Mesendoderm (in vitro differentiated cells): ENCODE data around the gene LSM6.

Experiments used
- DNase-seq: peaks from one replicate; pipeline ENCODE4 v3.0.0; 2013
- H2AK5ac ChIP-seq: 2 replicates; pipeline ENCODE4 v1.6.1; 2013; ENCODE audit warnings: low read length, inconsistent platforms
- H2BK120ac ChIP-seq: 2 replicates; pipeline ENCODE4 v1.6.1; 2013; ENCODE audit warnings: low read depth, mild to moderate bottlenecking, low read length, moderate library complexity, mixed read lengths
- H2BK15ac ChIP-seq: replicated peaks from 2 replicates; pipeline ENCODE4 v1.6.1; 2013; ENCODE audit warnings: low read depth, mild to moderate bottlenecking, moderate library complexity
- H2BK5ac ChIP-seq: 2 replicates; pipeline ENCODE4 v1.6.1; 2013; ENCODE audit warnings: low read length, inconsistent platforms
- H3K18ac ChIP-seq: 2 replicates; pipeline ENCODE4 v1.6.1; 2013; ENCODE audit warnings: mild to moderate bottlenecking, low read length, mixed read lengths
- H3K23ac ChIP-seq: one replicate; pipeline ENCODE4 v1.6.1; 2013; ENCODE audit warnings: low read length
- H3K27ac ChIP-seq: 2 replicates; pipeline ENCODE4 v1.5.1; 2013; ENCODE audit warnings: low read depth, mild to moderate bottlenecking, inconsistent platforms, low read length, moderate library complexity
- H3K27me3 ChIP-seq: 2 replicates; pipeline ENCODE4 v1.6.1; 2013; ENCODE audit warnings: low read length, control low read depth, mild to moderate bottlenecking, inconsistent platforms; ENCODE audit not compliant: insufficient read depth, poor library complexity
- H3K36me3 ChIP-seq: 2 replicates; pipeline ENCODE4 v1.6.1; 2013; ENCODE audit warnings: low read length, inconsistent platforms; ENCODE audit not compliant: control insufficient read depth, insufficient read depth
- H3K4ac ChIP-seq: one replicate; pipeline ENCODE4 v1.6.1; 2013; ENCODE audit warnings: low read depth, mild to moderate bottlenecking, low read length, moderate library complexity
- H3K4me1 ChIP-seq: 2 replicates; pipeline ENCODE4 v1.6.1; 2013; ENCODE audit warnings: low read depth, low read length, inconsistent platforms; ENCODE audit not compliant: control insufficient read depth
- H3K4me2 ChIP-seq: 2 replicates; pipeline ENCODE4 v1.6.1; 2013; ENCODE audit warnings: low read length
- H3K4me3 ChIP-seq: 2 replicates; pipeline ENCODE4 v1.5.1; 2013; ENCODE audit warnings: mild to moderate bottlenecking, low read length
- H3K56ac ChIP-seq: one replicate; pipeline ENCODE4 v1.6.1; 2013; ENCODE audit warnings: low read length
- H3K79me1 ChIP-seq: 2 replicates; pipeline ENCODE4 v1.6.1; 2013; ENCODE audit warnings: low read length, inconsistent platforms
- H3K79me2 ChIP-seq: 2 replicates; pipeline ENCODE4 v1.6.1; 2013; ENCODE audit warnings: mild to moderate bottlenecking, low read length; ENCODE audit not compliant: control insufficient read depth, insufficient read depth
- H3K9ac ChIP-seq: 2 replicates; pipeline ENCODE4 v1.6.1; 2013; ENCODE audit warnings: low read length, inconsistent platforms
- H4K5ac ChIP-seq: one replicate; pipeline ENCODE4 v1.6.1; 2013; ENCODE audit warnings: low read length
- H4K8ac ChIP-seq: one replicate; pipeline ENCODE4 v1.6.1; 2013; ENCODE audit warnings: low read depth, mild to moderate bottlenecking, control low read depth, low read length, moderate library complexity
- whole genome bisulfite sequencing: extraction: QIAGEN DNeasy Blood & Tissue Kit; methylation state at CpG from one replicate; pipeline ENCODE4 v1.1.7; 2013; ENCODE audit warnings: low lambda C conversion rate, missing lambda C conversion rate; ENCODE audit not compliant: insufficient coverage; ENCODE audit errors: extremely low coverage; 5-methylcytosine and 5-hydroxymethylcytosine counted together

The LSM6 gene

DNA sequence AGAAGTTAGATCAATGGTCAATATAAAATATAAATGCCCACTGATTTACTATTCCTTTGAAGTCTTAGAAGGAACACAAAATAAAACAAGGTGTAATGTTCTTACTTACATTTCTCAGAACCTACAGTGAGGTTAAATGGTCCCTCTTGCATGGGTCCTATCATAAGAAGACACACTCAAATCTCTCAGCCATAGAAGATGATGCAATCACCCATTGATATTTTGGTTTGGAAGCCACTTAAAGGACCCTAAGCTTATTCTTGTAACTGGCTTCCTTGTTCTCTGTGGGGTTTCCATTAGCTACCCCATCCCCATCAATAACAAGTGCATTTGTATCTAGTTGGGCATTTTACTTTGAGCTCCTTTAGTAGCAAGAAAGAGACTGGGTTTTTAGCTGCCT, 53.9 kb downstream of the LSM6 start:
- Histone ChIP-seq H3K27me3 (no peaks in the 10 kb centered on the region), H3K27ac (no peak overlapping the region), H3K79me2 (no peaks in the 10 kb centered on the region), H3K4ac (no peak overlapping the region), H3K79me1 (no peaks in the 10 kb centered on the region), H3K18ac (no peak overlapping the region), H2BK5ac (no peak overlapping the region), H3K36me3 (no peaks in the 10 kb centered on the region), H3K4me1 (no peaks in the 10 kb centered on the region), H4K8ac (no peak overlapping the region), H4K5ac (no peak overlapping the region), H3K4me3 (no peak overlapping the region), H2BK15ac (no peak overlapping the region), H2BK120ac (no peak overlapping the region), H2AK5ac (no peak overlapping the region), H3K9ac (no peak overlapping the region), H3K56ac (no peak overlapping the region), H3K4me2 (no peak overlapping the region), H3K23ac (no peak overlapping the region)
- no peak for DNase-seq

DNA sequence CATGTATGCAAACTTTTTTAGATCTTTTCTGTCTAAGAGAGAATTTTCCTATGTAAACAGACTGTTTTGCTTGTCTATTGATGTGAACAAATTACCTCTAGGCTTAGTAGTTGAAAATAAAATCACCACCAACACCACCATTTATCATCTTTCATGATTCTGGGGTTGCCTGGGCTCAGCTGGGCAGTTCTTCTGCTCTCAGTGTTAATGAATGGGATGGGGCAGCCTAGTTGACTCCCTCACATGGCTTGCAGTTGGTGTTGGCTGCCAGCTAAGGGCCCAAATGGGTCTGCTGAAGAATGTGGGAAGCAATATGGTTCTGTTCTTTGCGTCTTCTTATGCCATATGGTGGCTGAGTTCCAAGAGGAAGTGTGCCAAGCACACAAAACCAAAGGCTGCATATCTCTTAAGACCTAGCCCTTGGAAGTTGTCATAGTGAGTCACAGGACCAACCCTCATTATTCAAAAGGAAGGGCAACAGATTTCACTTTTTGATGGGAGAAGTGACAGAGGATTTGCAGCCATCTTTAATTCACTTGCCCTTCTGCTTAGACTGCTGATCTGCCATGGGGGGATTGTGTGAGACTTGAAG, 56.7 kb downstream of the LSM6 start:
- no peak overlapping the region for H3K56ac ChIP-seq
- WGBS = no CpG with 5 or more reads among the region's 1 CpG

DNA sequence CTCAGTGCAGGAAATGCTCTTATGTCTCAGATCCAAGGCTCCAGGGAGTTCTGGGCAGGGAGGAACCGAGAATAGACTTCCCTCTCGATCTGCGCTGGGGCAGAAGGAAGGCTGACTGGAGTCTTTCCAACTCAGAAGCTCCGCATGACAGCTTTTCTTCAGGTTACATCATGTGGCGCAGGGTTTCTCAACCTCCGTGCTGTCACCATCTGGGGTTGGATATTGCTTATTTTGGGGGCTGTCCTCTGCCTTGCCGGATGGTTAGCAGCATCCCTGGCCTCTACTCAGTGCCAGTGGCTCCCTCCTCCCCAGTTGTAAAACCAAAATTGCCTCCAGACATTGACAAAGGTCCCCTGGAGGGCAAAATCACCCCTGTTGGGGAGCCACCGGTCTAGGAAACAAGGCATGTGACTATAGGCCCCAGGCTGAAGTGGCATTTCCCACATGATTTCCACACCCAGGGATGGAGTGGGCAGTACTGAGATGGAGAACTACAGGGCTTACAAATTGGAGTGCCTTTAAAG, 60.2 kb downstream of the LSM6 start:
- no peak overlapping the region for H4K8ac ChIP-seq
- no peak overlapping the region for H3K4me2 ChIP-seq
- H3K9ac ChIP-seq = no peak overlapping the region
- no peak overlapping the region for H2BK120ac ChIP-seq
- H3K79me2 ChIP-seq = no peaks in the 10 kb centered on the region
- H3K27me3 ChIP-seq = no peaks in the 10 kb centered on the region
- no peak overlapping the region for H3K56ac ChIP-seq
- WGBS = no CpG with 5 or more reads among the region's 8 CpGs
- no peaks in the 10 kb centered on the region for H3K79me1 ChIP-seq
- H3K4me1 ChIP-seq = no peaks in the 10 kb centered on the region
- no peak overlapping the region for H3K27ac ChIP-seq
- H3K4ac ChIP-seq = no peak overlapping the region
- DNase-seq = no peak
- no peak overlapping the region for H4K5ac ChIP-seq
- H3K23ac ChIP-seq = no peak overlapping the region
- H2BK15ac ChIP-seq = no peak overlapping the region
- H2BK5ac ChIP-seq = no peak overlapping the region
- no peaks in the 10 kb centered on the region for H3K36me3 ChIP-seq
- no peak overlapping the region for H3K18ac ChIP-seq
- no peak overlapping the region for H3K4me3 ChIP-seq
- H2AK5ac ChIP-seq = no peak overlapping the region

More for the DNA sequence above, 56.7 kb downstream of the LSM6 start:
- Histone ChIP-seq H3K9ac (no peak overlapping the region), H3K4ac (no peak overlapping the region), H3K4me2 (no peak overlapping the region), H2BK15ac (no peak overlapping the region), H4K8ac (no peak overlapping the region), H3K4me1 (no peaks in the 10 kb centered on the region), H3K36me3 (no peaks in the 10 kb centered on the region), H4K5ac (no peak overlapping the region), H3K18ac (no peak overlapping the region), H3K79me1 (no peaks in the 10 kb centered on the region), H3K4me3 (no peak overlapping the region), H3K27ac (no peak overlapping the region), H2BK120ac (no peak overlapping the region), H3K27me3 (no peaks in the 10 kb centered on the region), H2AK5ac (no peak overlapping the region), H2BK5ac (no peak overlapping the region), H3K79me2 (no peaks in the 10 kb centered on the region), H3K23ac (no peak overlapping the region)
- DNase-seq = no peak

DNA sequence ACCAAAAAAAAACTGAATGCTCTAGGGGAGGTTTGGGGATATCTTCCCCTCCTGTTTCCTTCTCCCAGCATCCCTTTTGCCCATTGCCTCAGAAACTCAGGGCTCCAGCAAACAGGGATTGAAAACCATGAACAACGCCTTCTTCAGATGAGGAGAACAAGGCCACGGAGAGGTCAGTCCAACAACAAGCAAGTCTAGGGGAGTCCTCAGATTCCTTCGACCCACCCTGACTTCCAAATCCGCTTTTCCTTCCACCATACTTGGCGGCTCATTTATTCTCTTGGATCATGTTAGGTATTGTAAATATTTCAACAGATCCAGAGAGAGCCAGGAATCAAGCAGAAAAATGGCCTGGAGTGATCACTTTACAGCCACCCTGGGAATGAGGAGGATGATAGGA, 60.7 kb downstream of the LSM6 start:
- DNase-seq = no peak
- Histone ChIP-seq H3K56ac (no peak overlapping the region), H3K18ac (no peak overlapping the region), H3K23ac (no peak overlapping the region), H3K27me3 (no peaks in the 10 kb centered on the region), H4K8ac (no peak overlapping the region), H3K4me2 (no peak overlapping the region), H3K79me1 (no peaks in the 10 kb centered on the region), H3K27ac (no peak overlapping the region), H3K4me3 (no peak overlapping the region), H2AK5ac (no peak overlapping the region), H3K9ac (no peak overlapping the region), H3K4me1 (no peaks in the 10 kb centered on the region), H4K5ac (no peak overlapping the region), H2BK5ac (no peak overlapping the region), H3K79me2 (no peaks in the 10 kb centered on the region), H3K4ac (no peak overlapping the region), H3K36me3 (no peaks in the 10 kb centered on the region), H2BK120ac (no peak overlapping the region), H2BK15ac (no peak overlapping the region)
- no CpG with 5 or more reads among the region's 5 CpGs for WGBS

DNA sequence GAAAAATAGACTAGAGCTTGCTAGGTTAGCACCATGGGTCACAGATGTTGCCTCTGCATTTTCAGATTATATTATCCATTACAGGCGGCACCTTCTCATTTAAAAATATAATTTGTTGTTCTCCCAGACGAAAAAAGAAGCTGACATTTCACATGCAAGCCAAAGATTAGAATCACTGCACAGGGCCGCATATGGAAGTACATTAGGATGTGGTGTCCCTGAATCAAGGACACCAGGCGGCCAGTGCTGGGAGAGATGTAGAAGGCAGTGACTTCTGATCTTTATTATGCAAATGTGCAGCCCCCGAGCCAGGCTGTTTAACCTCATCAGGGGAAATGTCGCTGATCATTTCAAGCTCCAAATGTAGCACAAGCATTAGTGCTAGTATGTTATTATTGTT, 61.6 kb downstream of the LSM6 start:
- Histone ChIP-seq H3K27me3 (no peaks in the 10 kb centered on the region), H3K27ac (no peak overlapping the region), H3K4me2 (no peak overlapping the region), H4K5ac (no peak overlapping the region), H3K18ac (no peak overlapping the region), H3K4me1 (no peaks in the 10 kb centered on the region), H3K56ac (no peak overlapping the region), H2BK120ac (no peak overlapping the region), H2BK5ac (no peak overlapping the region), H3K23ac (no peak overlapping the region), H3K79me1 (no peaks in the 10 kb centered on the region), H3K4ac (no peak overlapping the region), H2BK15ac (no peak overlapping the region), H3K4me3 (no peak overlapping the region), H3K9ac (no peak overlapping the region), H4K8ac (no peak overlapping the region), H3K79me2 (no peaks in the 10 kb centered on the region), H2AK5ac (no peak overlapping the region), H3K36me3 (no peaks in the 10 kb centered on the region)
- DNase-seq = no peak
- WGBS = no CpG with 5 or more reads among the region's 6 CpGs

DNA sequence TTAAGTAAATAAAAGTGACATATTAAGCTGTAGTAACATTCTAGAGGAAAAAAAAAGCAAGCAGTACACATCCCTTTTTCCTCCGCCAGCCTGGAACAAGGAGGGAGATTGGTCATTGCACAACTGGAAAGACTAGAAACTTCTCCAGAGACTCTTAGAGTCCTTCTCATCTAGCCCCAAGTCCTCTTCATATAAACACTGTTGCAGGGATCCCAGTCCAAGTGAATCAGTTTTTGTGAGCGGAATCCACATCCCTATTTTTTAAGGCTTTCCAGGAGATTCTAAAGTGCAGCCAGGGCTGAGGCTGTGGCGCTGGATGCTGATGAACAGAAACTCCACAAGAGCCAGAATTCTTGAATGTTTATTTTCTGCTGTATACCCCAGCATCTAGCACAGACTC, 62.6 kb downstream of the LSM6 start:
- H3K56ac ChIP-seq = no peak overlapping the region
- no peaks in the 10 kb centered on the region for H3K36me3 ChIP-seq
- no peak overlapping the region for H3K27ac ChIP-seq
- H3K79me1 ChIP-seq = no peaks in the 10 kb centered on the region
- H3K27me3 ChIP-seq = no peaks in the 10 kb centered on the region
- H4K8ac ChIP-seq = no peak overlapping the region
- H3K79me2 ChIP-seq = no peaks in the 10 kb centered on the region
- H2BK5ac ChIP-seq = no peak overlapping the region
- no peak overlapping the region for H3K4me2 ChIP-seq
- H3K18ac ChIP-seq = no peak overlapping the region
- H2BK120ac ChIP-seq = no peak overlapping the region
- WGBS = no CpG with 5 or more reads among the region's 3 CpGs
- no peak overlapping the region for H2BK15ac ChIP-seq
- H3K4me1 ChIP-seq = no peaks in the 10 kb centered on the region
- H3K4ac ChIP-seq = no peak overlapping the region
- H2AK5ac ChIP-seq = no peak overlapping the region
- H4K5ac ChIP-seq = no peak overlapping the region
- H3K4me3 ChIP-seq = no peak overlapping the region
- no peak overlapping the region for H3K23ac ChIP-seq
- DNase-seq = no peak
- H3K9ac ChIP-seq = no peak overlapping the region
